ENCODE results near the gene TRAT1. TPM values are rescaled to one million over a fixed set of nuclear protein-coding genes. Genes with fewer than 3 reads are reported as not detected.

The TRAT1 gene
- polyA plus RNA-seq, 2 of the 4 experiments (the other 2 are of a cell fraction) = not detected

- TF ChIP-seq JUNB (IDR thresholded peaks at IDR 0.05) (no peak), NPAS2 (CRISPR knock-in tag; IDR thresholded peaks at IDR 0.05; ENCODE audit: borderline replicate concordance) (no peak), NFE2L2 (conservative IDR thresholded peaks at IDR 0.05; ENCODE audit: low read length) (no peak), POLR2A (IDR thresholded peaks at IDR 0.05; ENCODE audit: low read length) (no peak), EHF (CRISPR knock-in tag; IDR thresholded peaks at IDR 0.05) (no peak), CHD4 (IDR thresholded peaks at IDR 0.05; ENCODE audit: borderline replicate concordance) (no peak)
- TF ChIP-seq, protein P1, sequence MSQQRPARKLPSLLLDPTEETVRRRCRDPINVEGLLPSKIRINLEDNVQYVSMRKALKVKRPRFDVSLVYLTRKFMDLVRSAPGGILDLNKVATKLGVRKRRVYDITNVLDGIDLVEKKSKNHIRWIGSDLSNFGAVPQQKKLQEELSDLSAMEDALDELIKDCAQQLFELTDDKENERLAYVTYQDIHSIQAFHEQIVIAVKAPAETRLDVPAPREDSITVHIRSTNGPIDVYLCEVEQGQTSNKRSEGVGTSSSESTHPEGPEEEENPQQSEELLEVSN (IDR thresholded peaks at IDR 0.05; ENCODE audit: borderline replicate concordance, low read depth) = no peak
Observed at GRCh38 chr3:108882762-108883161, 60.2 kb downstream of the TRAT1 start (continued).

GRCh38 chr3:108883373-108883772, 60.8 kb downstream of the TRAT1 start:
- DNase-seq (ENCODE audit: low read depth in 1 of 2, low spot score in 1 of 2) (no peak), FAIRE-seq (no peak), ATAC-seq (no peak)
- Histone ChIP-seq H3K4me3 (no peak overlapping the region), H3K4me2 (no peak overlapping the region), H3K9me3 (no peaks in the 10 kb centered on the region), H3K27ac (no peak overlapping the region), H3K4me1 (no peaks in the 10 kb centered on the region)
- TF ChIP-seq MYC (IDR thresholded peaks at IDR 0.05; ENCODE audit: borderline replicate concordance, low read length) (no peak), GATA3 (IDR thresholded peaks at IDR 0.05; ENCODE audit: borderline replicate concordance) (no peak), HOXB5 (CRISPR knock-in tag; IDR thresholded peaks at IDR 0.05) (no peak), NFE2L2 (conservative IDR thresholded peaks at IDR 0.05; ENCODE audit: low read length) (no peak), KDM1A (IDR thresholded peaks at IDR 0.05; ENCODE audit: low read depth) (no peak), CEBPB (IDR thresholded peaks at IDR 0.05) (no peak), FOSL2 (IDR thresholded peaks at IDR 0.05) (no peak), FOSL2 (CRISPR knock-in tag; IDR thresholded peaks at IDR 0.05) (no peak), POLR2A (IDR thresholded peaks at IDR 0.05; ENCODE audit: low read length) (no peak), CBX2 (IDR thresholded peaks at IDR 0.05; ENCODE audit: borderline replicate concordance, low read depth) (no peak), HOXB13 (CRISPR knock-in tag; IDR thresholded peaks at IDR 0.05; ENCODE audit: low read depth) (no peak)
- CTCF ChIA-PET = interaction anchor here (0.6 kb wide), 1 partner anchor 63 kb away, joined by 3 read pairs; no protein-coding TSS in a partner anchor
- WGBS (ENCODE audit: missing lambda C conversion rate) = 42% methylated on average over 1 of the region's 1 CpG
- POLR2A ChIA-PET = no interaction called here

- ATAC-seq (no peak), DNase-seq (ENCODE audit: low read depth in 1 of 2, low spot score in 1 of 2) (no peak), FAIRE-seq (no peak)
- Histone ChIP-seq H3K9me3 (no peaks in the 10 kb centered on the region), H3K4me2 (no peak overlapping the region), H3K4me3 (no peak overlapping the region), H3K27ac (no peak overlapping the region), H3K4me1 (no peaks in the 10 kb centered on the region)
- TF ChIP-seq EHMT2 (IDR thresholded peaks at IDR 0.05; ENCODE audit: low read depth) (no peak), JUN (IDR thresholded peaks at IDR 0.05) (no peak), CBX8 (IDR thresholded peaks at IDR 0.05) (no peak), TP53 (CRISPR knock-in tag; IDR thresholded peaks at IDR 0.05) (no peak), USF2 (IDR thresholded peaks at IDR 0.05) (no peak), JUNB (IDR thresholded peaks at IDR 0.05) (no peak), FOXS1 (CRISPR knock-in tag; IDR thresholded peaks at IDR 0.05) (no peak), CTCF (IDR thresholded peaks at IDR 0.05) (no peak), EP300 (IDR thresholded peaks at IDR 0.05) (no peak), NR3C1 (IDR thresholded peaks at IDR 0.05) (no peak), TFCP2L1 (CRISPR knock-in tag; IDR thresholded peaks at IDR 0.05) (no peak), RAD21 (conservative IDR thresholded peaks at IDR 0.05 in 1 of 2, IDR thresholded peaks at IDR 0.05 in 1 of 2) (no peak), POLR2AphosphoS2 (conservative IDR thresholded peaks at IDR 0.05; ENCODE audit: low read length) (no peak), SREBF2 (IDR thresholded peaks at IDR 0.05) (no peak), RARB (CRISPR knock-in tag; IDR thresholded peaks at IDR 0.05) (no peak), HOXA7 (CRISPR knock-in tag; IDR thresholded peaks at IDR 0.05) (no peak), HEYL (CRISPR knock-in tag; IDR thresholded peaks at IDR 0.05) (no peak)
- TF ChIP-seq, protein P2, sequence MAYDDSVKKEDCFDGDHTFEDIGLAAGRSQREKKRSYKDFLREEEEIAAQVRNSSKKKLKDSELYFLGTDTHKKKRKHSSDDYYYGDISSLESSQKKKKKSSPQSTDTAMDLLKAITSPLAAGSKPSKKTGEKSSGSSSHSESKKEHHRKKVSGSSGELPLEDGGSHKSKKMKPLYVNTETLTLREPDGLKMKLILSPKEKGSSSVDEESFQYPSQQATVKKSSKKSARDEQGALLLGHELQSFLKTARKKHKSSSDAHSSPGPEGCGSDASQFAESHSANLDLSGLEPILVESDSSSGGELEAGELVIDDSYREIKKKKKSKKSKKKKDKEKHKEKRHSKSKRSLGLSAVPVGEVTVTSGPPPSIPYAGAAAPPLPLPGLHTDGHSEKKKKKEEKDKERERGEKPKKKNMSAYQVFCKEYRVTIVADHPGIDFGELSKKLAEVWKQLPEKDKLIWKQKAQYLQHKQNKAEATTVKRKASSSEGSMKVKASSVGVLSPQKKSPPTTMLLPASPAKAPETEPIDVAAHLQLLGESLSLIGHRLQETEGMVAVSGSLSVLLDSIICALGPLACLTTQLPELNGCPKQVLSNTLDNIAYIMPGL (CRISPR knock-in tag; IDR thresholded peaks at IDR 0.05; ENCODE audit: borderline replicate concordance) = no peak
- CTCF ChIA-PET = no interaction called here
- 56% methylated on average over 4 of the region's 4 CpGs for WGBS (ENCODE audit: missing lambda C conversion rate)
- POLR2A ChIA-PET = no interaction called here
Observed at GRCh38 chr3:108887121-108887520, 64.5 kb downstream of the TRAT1 start.
